HS-27A (cell line): ENCODE measurements around the gene SPTLC3.

Experiments
- DNase-seq: peaks from one replicate; pipeline ENCODE4 v3.0.0-alpha.2; 2012; ENCODE audit warnings: low read depth, missing footprints

Gene SPTLC3

DNA sequence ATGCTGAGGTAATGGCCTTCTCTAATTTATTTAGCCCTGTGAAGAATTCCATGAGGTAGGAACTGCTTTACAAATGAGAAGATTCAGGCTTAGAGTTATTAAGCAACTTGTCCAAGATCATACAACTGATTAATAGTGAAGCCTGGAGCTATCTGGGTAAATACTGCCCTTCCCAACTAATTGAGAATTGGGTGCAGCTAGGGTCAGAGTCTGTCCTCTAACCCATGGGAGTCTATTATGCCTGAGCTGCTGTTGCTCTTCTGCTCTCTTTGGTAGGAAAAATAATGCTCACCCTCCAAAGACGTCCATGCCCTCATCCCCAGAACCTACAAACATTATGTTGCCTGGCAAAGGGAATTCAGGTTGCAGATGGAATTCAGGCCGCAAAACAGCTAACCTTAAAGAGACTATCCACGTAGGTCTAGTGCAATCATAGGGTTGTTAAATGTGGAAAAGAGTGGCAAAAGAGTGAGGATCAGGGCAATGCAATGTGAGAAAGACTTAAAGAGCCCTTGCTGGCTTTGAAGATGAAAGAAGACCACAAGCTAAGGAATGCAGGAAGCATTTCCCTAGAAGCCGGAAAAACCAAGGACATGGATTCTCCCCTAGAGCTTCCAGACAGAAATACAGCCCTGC lies 90.1 kb downstream of the SPTLC3 start:
- no peak for DNase-seq

DNA sequence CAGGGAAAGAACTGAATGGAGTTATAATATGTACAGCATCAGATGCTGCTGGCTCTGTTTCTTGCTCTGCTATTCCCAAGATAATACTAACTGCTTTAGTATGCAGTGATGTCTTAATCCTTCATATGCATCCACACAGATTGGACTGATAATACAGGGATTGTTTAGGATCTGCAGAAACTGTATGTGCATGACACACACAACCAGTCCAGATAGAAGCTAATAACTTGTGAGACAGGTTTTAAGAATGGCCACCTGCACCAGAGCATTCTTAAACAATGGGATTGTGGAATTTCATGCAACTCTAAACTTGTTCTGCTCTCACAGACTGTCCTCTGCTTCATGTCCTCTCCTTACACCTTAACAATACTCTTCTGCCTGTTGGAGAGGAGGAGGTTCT lies 90.9 kb downstream of the SPTLC3 start:
- no peak for DNase-seq

DNA sequence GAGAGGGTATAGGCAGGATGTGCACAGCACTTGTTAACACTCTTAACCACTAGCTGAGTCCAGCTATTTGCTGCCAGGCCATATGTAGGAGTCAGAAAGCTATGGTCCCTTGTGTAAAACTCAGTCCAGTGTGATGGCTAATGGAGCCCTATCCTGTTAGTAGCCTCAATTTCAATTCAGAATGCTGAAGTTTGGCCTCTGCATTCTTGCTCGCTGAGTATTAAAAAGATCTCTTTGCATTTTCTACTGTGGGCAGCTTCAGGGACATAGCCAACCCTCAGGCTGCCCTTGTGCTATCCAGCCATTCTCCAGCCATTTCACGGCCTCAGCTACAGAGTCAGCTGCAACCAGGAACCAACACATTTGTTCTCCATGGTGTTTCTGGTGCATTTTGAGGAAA lies 92.5 kb downstream of the SPTLC3 start:
- no peak for DNase-seq

DNA sequence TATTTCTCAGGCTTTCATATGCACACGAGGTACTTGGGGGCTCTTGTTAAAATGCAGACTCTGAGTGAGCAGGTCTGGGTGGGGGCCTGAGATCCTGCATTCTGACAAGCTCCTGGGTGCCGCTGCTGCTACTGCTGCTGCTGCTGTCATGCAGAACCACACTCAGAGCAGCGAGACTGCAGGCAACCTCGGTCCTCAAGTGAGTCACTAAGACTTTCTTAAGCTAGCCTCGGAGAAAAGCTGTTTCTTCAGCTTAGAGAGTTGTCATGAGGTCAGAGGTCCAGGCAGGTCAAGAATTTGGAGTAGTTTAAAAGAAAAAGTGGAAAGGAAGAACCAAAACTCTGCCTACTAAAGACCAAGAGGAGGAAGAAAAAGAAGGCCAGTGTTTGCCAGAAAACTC lies 92.9 kb downstream of the SPTLC3 start:
- DNase-seq = peak; percentile 22

DNA sequence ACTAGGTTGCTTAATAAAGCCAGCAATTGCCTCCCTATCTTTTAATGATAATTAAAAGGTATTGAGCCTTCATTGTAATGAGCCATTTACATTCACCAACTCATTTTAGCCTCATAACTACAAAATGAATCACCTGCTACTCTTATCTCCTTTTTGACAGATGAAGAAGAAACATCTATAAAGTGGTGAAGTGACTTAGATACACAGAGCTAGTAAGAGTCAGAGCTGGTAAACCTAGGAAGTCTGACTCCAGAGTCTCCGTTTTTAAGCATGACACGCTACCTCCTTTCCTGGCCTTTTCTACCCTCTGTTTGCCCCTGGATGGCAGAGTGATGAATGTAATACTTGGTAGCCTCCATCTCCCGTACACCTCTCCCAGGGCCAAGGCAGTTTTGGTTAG lies 93.5 kb downstream of the SPTLC3 start:
- DNase-seq = no peak

DNA sequence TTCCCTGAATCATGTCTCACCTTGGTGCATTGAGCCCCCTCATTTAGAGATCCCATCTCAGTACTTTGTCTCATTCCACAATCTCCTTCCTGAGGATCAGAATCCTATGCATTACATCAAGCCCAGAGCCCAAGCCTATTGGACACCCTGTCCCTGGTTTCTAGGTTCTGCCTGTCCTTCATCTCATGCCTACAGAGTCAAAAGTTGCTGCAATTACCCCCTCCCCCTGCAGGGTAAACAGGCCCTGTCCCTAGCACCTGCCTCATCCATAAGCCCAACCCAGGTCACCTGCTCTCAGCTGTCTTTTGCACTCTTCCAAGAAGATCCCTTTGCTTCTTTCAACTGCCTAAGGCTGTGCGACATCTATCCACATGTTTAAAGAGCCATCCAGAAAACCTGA lies 93.9 kb downstream of the SPTLC3 start:
- no peak for DNase-seq

DNA sequence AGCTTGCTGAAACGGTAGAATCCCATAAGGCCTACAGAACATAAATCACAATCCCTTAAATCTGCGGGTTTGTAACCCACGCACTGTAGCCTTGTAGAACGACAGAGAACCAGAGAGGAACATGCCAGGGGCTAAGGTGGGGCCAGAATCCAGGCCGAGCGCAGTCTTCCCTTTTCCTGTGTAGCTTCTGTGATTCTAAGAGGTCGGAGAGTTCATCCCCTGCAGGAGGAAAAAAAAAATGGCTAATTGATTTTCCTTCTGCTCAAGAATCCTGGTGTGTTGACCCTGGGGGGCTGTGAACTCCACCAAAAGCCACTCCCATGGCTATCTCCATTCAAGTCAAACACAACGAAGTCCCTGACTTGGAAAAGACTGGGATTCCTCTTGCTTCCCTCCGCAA lies 96.3 kb downstream of the SPTLC3 start:
- DNase-seq = no peak

DNA sequence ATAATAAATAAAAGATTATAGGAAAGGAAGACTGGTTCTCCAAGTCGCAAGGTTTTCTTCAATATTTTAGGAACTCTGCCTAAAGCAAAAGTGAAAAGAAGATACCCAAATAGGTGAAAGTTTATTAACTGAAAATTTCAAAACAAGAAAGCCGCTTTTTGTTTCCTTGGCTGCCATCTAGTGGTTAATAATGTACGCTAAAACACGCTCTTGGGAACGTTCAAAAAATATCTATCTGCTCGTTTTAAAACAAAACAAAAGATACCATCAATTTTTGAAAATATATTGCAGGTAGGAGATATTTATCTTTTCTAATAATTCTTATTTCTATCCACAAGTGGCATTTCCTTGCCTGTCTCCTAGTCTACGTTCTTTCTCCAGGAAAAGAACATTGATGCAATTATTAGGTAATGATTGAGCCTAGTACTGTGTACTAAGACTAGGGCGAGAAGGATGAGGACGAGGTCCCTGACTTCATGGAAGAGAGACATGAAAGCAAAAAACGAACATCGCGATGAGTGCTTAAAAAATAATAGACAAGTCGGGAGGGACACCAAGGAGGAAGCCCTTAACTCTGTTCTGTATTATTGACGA lies 97.2 kb downstream of the SPTLC3 start:
- no peak for DNase-seq

DNA sequence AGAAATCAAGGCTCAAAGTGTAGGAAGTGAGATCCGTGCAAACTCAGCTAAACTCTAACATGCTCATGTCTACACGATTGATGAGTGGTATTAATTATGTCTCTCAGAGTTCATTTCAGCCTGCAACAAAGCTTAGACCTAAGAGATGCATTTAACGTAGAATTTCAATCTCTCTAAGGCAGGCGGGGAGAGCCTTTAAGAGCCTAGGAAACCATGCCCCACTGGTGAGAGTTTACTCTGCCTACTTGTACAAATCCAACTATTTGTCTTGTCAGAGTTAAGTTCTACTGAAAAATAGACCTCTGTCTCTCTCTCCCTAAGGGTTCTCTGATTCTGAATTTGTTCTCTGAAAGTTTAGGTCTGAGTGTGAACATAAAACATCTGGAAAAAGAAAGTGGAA lies 100.9 kb downstream of the SPTLC3 start:
- no peak for DNase-seq

DNA sequence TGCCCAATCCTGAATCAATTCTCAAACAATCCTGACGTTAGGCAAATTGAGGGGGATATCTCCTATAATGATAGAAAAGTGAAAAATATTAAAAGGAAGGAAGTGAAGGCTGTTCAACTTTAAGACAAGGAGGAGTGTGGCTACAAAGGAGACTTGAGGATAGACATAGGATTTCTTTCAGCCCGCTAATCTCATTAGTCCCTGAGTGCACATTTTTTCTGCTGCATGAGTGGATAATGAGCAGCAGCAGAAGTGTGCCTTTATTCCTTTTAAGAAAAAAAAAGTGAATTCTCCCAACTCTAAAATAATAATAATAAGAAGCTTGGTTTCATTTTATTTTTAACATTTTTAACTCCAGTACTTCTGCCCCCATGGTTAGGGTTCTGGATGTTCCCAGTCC lies 102.0 kb downstream of the SPTLC3 start:
- DNase-seq = no peak

DNA sequence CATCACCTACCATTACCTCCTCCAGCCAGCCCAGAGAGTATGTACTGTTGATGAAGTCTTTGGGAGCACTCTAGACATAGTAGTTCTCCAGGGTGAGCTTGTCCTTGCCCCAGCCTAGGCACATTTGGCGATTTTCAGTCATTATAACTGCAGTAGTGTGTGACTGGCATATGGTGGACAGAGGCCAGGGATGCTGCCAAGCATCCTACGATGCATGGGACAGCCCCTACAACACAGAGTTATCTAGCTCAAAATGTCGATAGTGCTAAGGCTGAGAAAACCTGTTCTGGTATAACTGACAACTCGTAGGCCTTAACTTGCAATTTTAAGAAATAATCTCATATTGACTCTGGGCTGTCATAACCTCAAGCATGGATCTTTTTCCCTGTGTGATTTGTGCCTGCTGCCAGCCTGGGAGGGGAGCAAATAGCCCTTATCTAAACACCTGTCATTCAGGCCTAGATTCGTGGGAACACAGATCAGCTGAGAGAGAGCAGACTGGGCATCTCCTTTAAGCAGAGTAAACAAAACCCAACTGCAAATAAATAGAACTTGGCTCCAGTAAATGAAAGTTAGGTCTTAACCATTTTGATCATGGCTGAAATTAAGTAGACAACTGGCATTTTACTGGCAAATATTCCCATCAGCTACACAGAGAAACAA lies 102.6 kb downstream of the SPTLC3 start:
- DNase-seq = no peak

DNA sequence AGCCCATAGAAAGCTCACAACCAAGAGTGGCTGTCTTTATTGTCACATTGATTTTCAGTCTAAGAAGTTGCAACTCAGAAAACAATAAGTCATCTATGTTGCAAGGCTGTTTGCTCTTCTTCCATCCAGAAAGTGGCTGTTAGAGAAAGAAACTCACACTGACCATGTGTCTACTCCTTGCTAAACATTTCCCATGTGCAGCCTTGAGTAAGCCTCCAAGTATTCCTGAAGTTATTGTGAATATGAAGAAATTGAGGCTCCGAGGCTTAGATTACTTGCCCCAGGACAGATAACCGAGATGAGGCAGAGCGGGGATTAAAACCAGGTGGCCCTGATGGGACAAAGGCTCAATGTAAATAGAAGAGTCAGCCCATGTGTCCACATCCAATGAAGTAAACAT lies 105.0 kb downstream of the SPTLC3 start:
- DNase-seq = no peak

DNA sequence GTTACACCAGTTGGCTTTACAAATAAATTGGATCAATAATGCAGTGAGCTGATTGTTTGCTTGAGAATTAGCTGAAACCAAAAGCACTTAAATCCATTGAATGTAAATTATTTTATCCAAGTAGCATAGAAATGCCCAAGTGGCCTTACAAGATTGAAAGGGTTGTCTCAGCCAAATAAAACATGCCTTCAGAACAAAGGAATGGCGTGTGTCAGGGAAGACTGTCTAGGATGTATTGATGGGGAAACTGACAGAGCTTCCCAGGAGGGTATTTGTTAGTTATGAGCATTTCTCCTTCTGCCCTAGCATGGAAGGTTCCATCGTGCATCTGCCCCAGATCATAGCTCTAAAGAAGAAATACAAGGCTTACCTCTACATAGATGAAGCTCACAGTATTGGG lies 108.4 kb downstream of the SPTLC3 start:
- DNase-seq = no peak

DNA sequence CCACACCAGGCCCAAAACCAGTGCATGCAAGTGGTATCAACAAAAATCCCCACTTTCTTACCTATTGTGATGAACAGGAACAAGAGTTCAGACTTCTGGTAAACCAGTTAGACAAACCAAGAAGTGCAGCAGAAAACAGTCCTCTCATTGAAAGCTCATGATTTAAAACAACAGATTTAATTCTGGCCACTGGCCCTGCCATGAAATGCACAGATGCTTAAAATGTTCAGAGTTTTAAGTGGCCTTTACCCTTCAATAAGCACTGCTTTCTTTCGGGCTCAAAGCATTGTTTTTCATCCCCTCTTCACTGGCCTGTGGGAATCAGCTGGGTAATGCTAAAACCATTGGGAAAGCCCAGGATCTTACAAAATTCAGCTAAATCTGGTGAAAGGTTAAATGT lies 109.9 kb downstream of the SPTLC3 start:
- no peak for DNase-seq

DNA sequence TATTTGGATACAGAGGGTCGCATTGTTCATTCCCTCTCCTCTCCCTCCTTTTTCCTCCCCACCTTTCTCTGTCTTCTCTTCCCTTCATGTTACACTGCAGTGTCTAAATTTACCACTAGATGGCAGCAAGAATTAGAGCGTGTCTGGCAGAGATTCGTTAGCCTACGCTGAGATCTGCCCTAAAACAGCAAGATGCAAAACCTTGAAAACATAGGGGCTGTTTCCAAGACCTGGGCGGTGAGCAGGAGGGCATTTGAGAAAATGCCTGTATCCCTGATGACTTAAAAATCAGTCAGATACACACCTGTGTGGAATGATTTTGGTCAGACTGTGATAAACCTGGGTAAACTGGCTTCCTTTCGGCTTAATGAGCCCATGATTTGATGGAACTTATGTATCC lies 110.8 kb downstream of the SPTLC3 start:
- DNase-seq = peak; percentile 38

DNA sequence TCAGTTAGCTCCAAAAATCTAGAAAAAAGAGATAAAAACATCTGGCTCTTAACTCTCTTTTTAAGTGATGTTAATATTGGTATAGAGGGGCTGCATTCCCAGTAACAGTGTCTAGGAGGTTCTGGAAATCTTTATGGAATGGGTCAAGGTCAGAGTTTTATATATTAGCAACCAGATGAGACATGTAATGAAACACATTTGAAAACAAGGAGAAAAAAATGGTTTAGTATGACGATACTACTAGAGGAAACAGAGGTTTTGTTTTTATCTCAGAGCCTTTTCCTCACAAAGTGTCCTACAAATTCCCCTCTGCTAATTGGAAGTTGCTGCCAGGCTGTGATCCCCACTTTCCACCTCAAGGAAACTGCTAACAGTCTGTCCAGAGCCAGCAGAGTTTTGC lies 111.7 kb downstream of the SPTLC3 start:
- no peak for DNase-seq

DNA sequence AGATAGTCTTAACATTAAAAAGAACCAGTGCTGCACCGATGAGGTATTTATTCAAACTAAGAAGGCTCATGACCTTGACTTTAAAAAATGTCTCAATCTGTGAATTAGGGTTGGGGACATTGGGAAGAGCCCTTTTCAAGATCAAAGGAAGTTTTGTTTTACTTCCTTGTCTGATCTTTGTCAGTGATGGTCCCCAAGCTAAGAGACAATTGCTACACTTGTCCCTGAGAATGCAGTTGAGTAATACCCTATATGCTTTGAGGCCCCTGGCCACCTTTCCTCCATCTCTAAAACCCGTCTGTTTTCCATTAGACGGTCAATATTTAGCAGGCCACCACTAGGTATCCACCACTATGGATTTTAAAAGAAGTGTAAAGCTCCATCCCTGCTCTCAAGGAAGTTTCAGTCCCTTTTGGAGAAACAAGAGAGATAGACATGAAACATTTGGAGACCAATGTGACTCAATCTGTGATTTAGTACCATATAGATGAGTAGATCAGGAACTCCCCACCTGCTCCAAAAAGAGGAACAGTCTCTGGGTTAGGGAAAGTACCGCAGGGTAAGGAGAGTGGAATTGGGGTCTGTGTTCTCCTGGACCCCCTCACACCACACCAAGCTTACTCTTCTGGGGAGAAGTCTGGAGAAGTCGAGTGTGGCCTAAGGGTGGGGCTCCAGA lies 113.2 kb downstream of the SPTLC3 start:
- no peak for DNase-seq

DNA sequence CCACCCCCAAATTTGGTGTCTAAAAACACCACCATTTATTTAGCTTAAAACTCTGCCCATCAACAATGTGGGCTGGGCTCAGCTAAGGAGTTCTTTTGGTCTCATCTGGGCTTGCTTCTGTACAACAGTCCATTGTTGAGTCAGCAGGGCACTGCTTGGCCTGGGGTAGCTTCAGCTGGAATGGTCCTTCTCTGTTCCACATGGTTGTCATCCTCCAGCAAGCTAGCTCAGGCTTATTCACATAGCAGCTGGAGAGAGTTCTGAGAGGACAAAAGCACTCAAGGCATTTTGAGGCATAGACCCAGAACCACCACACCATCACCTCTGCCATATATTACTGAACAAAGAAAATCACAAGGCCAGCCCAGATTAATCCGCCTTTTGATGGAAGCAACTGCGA lies 116.7 kb downstream of the SPTLC3 start:
- no peak for DNase-seq

DNA sequence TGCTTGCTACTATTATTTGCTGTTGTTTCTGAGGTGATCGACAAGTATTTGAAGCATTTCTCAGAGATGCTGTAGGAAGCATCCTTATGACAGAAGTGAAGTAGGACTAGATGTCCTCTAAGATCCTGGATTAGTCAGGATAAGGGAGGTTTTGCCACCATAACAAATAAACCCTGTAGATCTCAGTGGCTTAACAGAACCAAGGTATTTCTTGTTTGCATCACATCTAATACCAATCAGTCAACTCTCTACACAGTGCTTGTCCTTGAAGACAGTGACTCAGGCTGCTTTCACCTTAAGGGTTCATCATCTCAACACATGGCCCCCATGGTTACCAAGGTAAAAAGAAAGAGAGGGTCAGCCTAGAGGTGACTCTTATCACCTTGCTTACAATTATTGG lies 119.4 kb downstream of the SPTLC3 start:
- DNase-seq = no peak

DNA sequence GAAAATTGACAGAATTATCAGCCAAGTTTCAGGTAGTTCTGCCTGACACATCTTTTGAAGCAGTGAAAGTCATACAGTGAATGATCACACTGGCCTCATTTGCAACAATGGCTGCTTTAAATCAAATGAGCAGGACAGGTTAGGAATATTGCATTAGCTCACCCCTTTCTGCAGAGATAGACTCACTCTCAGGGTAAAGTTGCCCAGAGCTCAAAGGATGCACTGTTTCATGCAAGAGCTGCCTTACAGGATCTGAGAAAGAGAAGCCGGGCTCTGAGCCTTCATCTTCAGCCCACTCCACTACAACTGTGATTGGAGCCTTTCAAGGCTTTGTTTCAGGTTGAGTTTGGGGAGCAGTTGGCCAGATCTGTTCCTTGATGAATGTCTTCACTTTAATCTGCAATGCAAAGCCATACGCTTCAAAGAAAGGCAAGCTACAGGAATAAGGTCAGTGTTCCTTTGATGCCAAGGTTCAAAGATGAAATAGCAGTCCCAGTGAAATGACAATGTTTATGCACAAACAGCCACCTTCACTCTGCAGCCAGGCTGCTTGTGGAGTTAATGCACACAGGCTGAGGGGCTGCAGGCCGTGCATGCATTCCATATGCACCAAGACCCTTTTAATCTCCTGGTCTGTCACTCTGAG lies 121.4 kb downstream of the SPTLC3 start:
- no peak for DNase-seq

DNA sequence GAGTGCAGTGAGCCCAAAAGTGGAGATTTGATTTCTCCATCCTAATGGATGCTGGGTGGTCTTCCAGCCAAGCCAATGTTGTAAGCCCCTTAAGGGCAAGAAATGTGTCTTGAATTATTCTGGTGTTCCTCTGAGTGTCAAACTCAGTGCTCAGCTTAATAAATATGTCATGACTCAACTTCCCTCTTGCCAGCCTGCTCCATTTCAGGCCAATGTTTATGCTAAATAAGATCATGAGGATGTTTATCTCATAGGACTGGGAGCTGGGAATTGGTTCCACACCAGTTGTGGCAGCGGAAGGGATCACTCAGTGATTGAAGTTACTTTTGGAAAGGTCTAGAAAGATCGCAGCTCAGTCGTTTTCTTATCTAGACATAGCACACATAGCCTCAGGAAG lies 121.9 kb downstream of the SPTLC3 start:
- DNase-seq = no peak

DNA sequence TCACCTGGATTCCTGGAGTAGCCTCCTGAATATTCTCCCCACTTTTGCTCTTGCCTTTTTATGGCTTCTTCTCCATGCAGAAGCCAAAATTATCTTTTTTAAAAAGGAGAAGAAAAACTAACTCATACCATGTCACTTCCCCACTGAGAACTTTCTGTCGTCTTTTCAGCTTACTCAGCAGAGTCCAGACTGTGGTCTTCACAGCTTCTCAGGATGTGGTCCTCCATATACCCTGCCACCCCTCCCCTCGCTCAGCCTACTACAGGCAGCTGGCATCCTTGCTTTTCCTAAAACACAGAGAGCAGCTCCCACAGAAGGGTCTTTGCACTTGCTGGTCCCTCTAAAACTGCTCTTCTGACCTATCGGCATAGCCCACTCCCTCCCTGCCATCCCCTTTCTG lies 122.9 kb downstream of the SPTLC3 start:
- DNase-seq = no peak
